HCT116 (cell line): ENCODE data around the gene KRTAP5-2. TPM values are rescaled to one million over a fixed set of nuclear protein-coding genes. Genes with fewer than 3 reads are reported as not detected.

ENCODE experiments used
- ATAC-seq: fragments of 200-7000 bp; cut with Tn5 transposase; 2 replicates; pipeline ENCODE4 v1.9.1; 2020; ENCODE audit warnings: mild to moderate bottlenecking, moderate library complexity
- BruUV-seq: library from RNA; stranded (reverse); fragments of 400-500 nt; replicated peaks from 2 replicates; lab custom pipeline; 2021; lab: Mats Ljungman, UMichigan
- CTCF ChIA-PET: fragments of 300-600 bp; sonication (Branson Sonifier 250); formaldehyde crosslinking; loops from one replicate; lab custom pipeline; 2021; ENCODE audit warnings: antibody characterized with exemption; lab: Charles Lee
- POLR2A ChIA-PET: fragments of 300-600, 350-600 bp; sonication (Branson Sonifier 250); formaldehyde crosslinking; loops from one replicate; lab custom pipeline; 2021; ENCODE audit warnings: antibody characterized with exemption; lab: Charles Lee
- RAD21 ChIA-PET, 2 experiments: fragments of 300-600 bp; sonication (Branson Sonifier 250); formaldehyde crosslinking; loops; one replicate each; lab custom pipeline; 2023; ENCODE audit warnings: low total read pairs in 2 of 2; ENCODE audit not compliant: uncharacterized antibody in 2 of 2, unreplicated experiment in 2 of 2, low non-redundant PET in 1 of 2; lab: Charles Lee
- DNase-seq: peaks from one replicate; pipeline ENCODE4 v3.0.0-alpha.2; 2010; ENCODE audit warnings: low read depth, low spot score
- H2AFZ ChIP-seq: fragments of 200-600 bp; shearing (Covaris generic), sonication (generic); 2 replicates; pipeline ENCODE4 v1.6.1; 2017; ENCODE audit warnings: low read depth, mixed run types, mixed read lengths, antibody characterized with exemption, low read length; ENCODE audit not compliant: poor library complexity, severe bottlenecking
- H3K27ac ChIP-seq: 2 replicates; pipeline ENCODE4 v1.5.1; 2012; ENCODE audit warnings: low read depth, low read length
- H3K27me3 ChIP-seq: fragments of 200-600 bp; sonication (generic); 2 replicates; pipeline ENCODE4 v1.6.1; 2016; ENCODE audit warnings: mixed run types, low read length, mixed read lengths; ENCODE audit not compliant: insufficient read depth
- H3K36me3 ChIP-seq, 2 experiments: fragments of 200-500 bp in 1 of 2; fragments of 200-600 bp in 1 of 2; sonication (Bioruptor generic) in 1 of 2; sonication (generic) in 1 of 2; 2 replicates each; pipeline versions ENCODE4 v1.5.1 to v1.6.1; 2014 to 2016; ENCODE audit warnings: low read length in 2 of 2, inconsistent platforms in 1 of 2, mixed read lengths in 1 of 2, mixed run types in 1 of 2; ENCODE audit not compliant: insufficient read depth in 2 of 2, control insufficient read depth in 1 of 2
- H3K4me1 ChIP-seq, 2 experiments: fragments of 200-600 bp in 1 of 2; sonication (generic) in 1 of 2; 2 replicates each; pipeline versions ENCODE4 v1.5.1 to v1.6.1; 2012 to 2017; ENCODE audit warnings: low read length in 2 of 2, inconsistent platforms in 1 of 2, mild to moderate bottlenecking in 1 of 2, mixed read lengths in 1 of 2, mixed run types in 1 of 2, moderate library complexity in 1 of 2; ENCODE audit not compliant: insufficient read depth in 2 of 2, control insufficient read depth in 1 of 2
- H3K4me2 ChIP-seq: fragments of 200-600 bp; sonication (generic); 2 replicates; pipeline ENCODE4 v1.6.1; 2017; ENCODE audit warnings: mixed run types, low read length, mixed read lengths
- H3K4me3 ChIP-seq, 2 experiments: fragments of 200-600 bp in 1 of 2; sonication (generic) in 1 of 2; replicated peaks in 1 of 2; 2 replicates each; pipeline ENCODE4 v1.5.1; 2011 to 2016; ENCODE audit warnings: low read length in 2 of 2, control low read depth in 1 of 2, low read depth in 1 of 2, mild to moderate bottlenecking in 1 of 2, mixed read lengths in 1 of 2, mixed run types in 1 of 2
- H3K79me2 ChIP-seq: fragments of 200-600 bp; sonication (generic); 2 replicates; pipeline ENCODE4 v1.6.1; 2017; ENCODE audit warnings: mild to moderate bottlenecking, mixed run types, low read length, moderate library complexity, mixed read lengths; ENCODE audit not compliant: insufficient read depth
- H3K9ac ChIP-seq: fragments of 200-600 bp; sonication (generic); 2 replicates; pipeline ENCODE4 v1.6.1; 2016; ENCODE audit warnings: low read length, mixed read lengths
- H3K9me2 ChIP-seq: fragments of 200-600 bp; sonication (generic), shearing (Covaris generic); 2 replicates; pipeline ENCODE4 v1.6.1; 2017; ENCODE audit warnings: mixed run types, mild to moderate bottlenecking, moderate library complexity; ENCODE audit not compliant: insufficient read depth
- H3K9me3 ChIP-seq, 2 experiments: fragments of 200-500 bp in 1 of 2; fragments of 200-600 bp in 1 of 2; sonication (Bioruptor generic) in 1 of 2; sonication (generic) in 1 of 2; 2 replicates each; pipeline ENCODE4 v1.6.1; 2014 to 2017; ENCODE audit warnings: low read length in 2 of 2, mixed read lengths in 2 of 2, inconsistent platforms in 1 of 2, low read depth in 1 of 2, mild to moderate bottlenecking in 1 of 2, mixed run types in 1 of 2, moderate library complexity in 1 of 2; ENCODE audit not compliant: control insufficient read depth in 1 of 2, insufficient read depth in 1 of 2
- H4K20me1 ChIP-seq: fragments of 200-600 bp; sonication (generic), shearing (Covaris generic); 2 replicates; pipeline ENCODE4 v1.6.1; 2017; ENCODE audit warnings: mixed run types, mild to moderate bottlenecking, moderate library complexity; ENCODE audit not compliant: insufficient read depth
- ATF3 ChIP-seq: IDR thresholded peaks from 2 replicates; pipeline ENCODE4 v1.6.1; 2012
- CBX3 ChIP-seq: IDR thresholded peaks from 2 replicates; pipeline ENCODE4 v1.6.1; 2012; ENCODE audit warnings: low read depth
- CEBPB ChIP-seq: IDR thresholded peaks from 2 replicates; pipeline ENCODE4 v1.6.1; 2012; ENCODE audit warnings: low read depth
- EGR1 ChIP-seq: IDR thresholded peaks from 2 replicates; pipeline ENCODE4 v1.6.1; 2012; ENCODE audit warnings: low read depth
- JUND ChIP-seq: IDR thresholded peaks from 2 replicates; pipeline ENCODE4 v1.6.1; 2012
- MAX ChIP-seq: IDR thresholded peaks from 2 replicates; pipeline ENCODE4 v1.6.1; 2012
- POLR2AphosphoS5 ChIP-seq: IDR thresholded peaks from 2 replicates; pipeline ENCODE4 v1.6.1; 2011; ENCODE audit warnings: mild to moderate bottlenecking, low read depth, low read length, moderate library complexity
- RAD21 ChIP-seq: IDR thresholded peaks from 2 replicates; pipeline ENCODE4 v1.6.1; 2012; ENCODE audit warnings: low read depth, mild to moderate bottlenecking
- REST ChIP-seq: IDR thresholded peaks from 2 replicates; pipeline ENCODE4 v1.6.1; 2012; ENCODE audit warnings: low read depth
- SP1 ChIP-seq: IDR thresholded peaks from 2 replicates; pipeline ENCODE4 v1.6.1; 2012; ENCODE audit warnings: low read depth
- YY1 ChIP-seq: IDR thresholded peaks from 2 replicates; pipeline ENCODE4 v1.6.1; 2011; ENCODE audit warnings: low read length, low read depth, moderate library complexity, mild to moderate bottlenecking; ENCODE audit not compliant: insufficient replicate concordance; ENCODE audit errors: extremely low read depth
- ZBTB33 ChIP-seq: IDR thresholded peaks from 2 replicates; pipeline ENCODE4 v1.6.1; 2011; ENCODE audit warnings: mild to moderate bottlenecking, low read length, moderate library complexity; ENCODE audit not compliant: insufficient replicate concordance; ENCODE audit errors: extremely low read depth
- intact Hi-C: fragments of 100-400 bp; cut with micrococcal nuclease; formaldehyde crosslinking; loops from 2 replicates; pipeline ENCODE4 v1.10.0; 2022
- total RNA-seq: library from RNA; stranded (reverse); gene quantifications from one replicate; pipeline ENCODE4 v1.2.1, GENCODE V29; 2021; ENCODE audit not compliant: unreplicated experiment

The KRTAP5-2 gene
- total RNA-seq, 1 experiment from 2014 or later: not detected

- no peaks in the 10 kb centered on the region for H3K79me2 ChIP-seq
- no peaks in the 10 kb centered on the region for H3K27me3 ChIP-seq
- no peaks in the 10 kb centered on the region for H3K36me3 ChIP-seq
- peaks cover 0 to 6% of the 10 kb centered on the region in 2 experiments; a peak in 1 of 4 replicates for H3K4me1 ChIP-seq
- no TSS peak for BruUV-seq
- CTCF ChIA-PET: interaction anchor here (1.3 to 1.5 kb wide), 2 partner anchors 28 to 29 kb away, joined by 3 read pairs; no protein-coding TSS in a partner anchor
- no peak overlapping the region for H3K27ac ChIP-seq
- no peak overlapping the region for H3K4me2 ChIP-seq
- no peaks in the 10 kb centered on the region for H4K20me1 ChIP-seq
- TF ChIP-seq YY1 (no peak), ZBTB33 (no peak), REST (no peak), POLR2AphosphoS5 (no peak), SP1 (no peak), CBX3 (no peak), ATF3 (no peak), JUND (no peak), EGR1 (no peak), CEBPB (no peak), RAD21 (no peak), MAX (no peak)
- no peak overlapping the region for H3K4me3 ChIP-seq
- RAD21 ChIA-PET: no interaction called here
- intact Hi-C loops: no loop called here
- ATAC-seq: no peak
- H3K9ac ChIP-seq: no peak overlapping the region
- H2AFZ ChIP-seq: no peak overlapping the region
- POLR2A ChIA-PET: no interaction called here
- H3K9me3 ChIP-seq: no peaks in the 10 kb centered on the region
- no peaks in the 10 kb centered on the region for H3K9me2 ChIP-seq
- no peak for DNase-seq
These were observed 26.5 kb upstream of the KRTAP5-2 start for GRCh38 chr11:1624621-1625020.
